Hepatic stellate cell (primary cell): Measurements from ENCODE around the gene VOPP1.
A peak's percentile ranks its signal among the peaks of the same experiment; 100 is the strongest.

Source experiments
- DNase-seq: peaks from one replicate; pipeline ENCODE4 v3.0.0; 2011; ENCODE audit warnings: low spot score

VOPP1 gene

DNA sequence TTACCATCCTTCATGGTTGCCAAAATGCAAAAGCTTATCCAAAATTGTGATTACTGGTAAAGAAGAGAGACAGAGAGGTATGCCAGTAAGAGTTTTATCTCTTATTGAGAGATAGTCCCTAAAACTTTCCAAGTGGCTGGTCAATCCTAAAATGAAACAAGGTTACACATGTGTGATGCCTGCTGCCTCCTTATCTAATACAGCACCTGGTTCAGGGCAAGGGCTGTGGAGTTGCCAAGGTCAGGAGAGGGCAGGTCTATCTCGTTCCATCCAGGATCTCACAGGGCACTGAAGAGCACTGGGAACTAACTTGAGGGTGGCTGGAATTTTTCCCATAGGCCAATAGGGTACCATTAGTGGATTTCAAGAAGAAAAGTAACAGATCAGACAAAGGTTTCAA, 18.3 kb downstream of the VOPP1 start:
- DNase-seq, result no peak

DNA sequence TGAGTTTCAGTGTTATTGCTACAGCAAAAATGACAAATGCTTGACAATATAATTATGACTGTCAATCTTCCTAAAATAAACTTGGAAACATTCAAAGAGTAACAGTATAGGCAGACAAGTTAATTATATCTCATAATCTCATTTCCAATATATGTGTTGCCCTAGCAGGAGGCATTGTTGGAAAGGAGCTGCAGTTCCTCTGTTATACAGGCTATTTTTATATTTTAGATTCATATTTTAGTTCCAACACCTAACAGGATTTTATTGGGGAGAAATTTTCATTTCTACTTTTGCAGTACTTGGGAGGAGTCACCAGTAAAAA, 19.3 kb downstream of the VOPP1 start:
- no peak for DNase-seq

DNA sequence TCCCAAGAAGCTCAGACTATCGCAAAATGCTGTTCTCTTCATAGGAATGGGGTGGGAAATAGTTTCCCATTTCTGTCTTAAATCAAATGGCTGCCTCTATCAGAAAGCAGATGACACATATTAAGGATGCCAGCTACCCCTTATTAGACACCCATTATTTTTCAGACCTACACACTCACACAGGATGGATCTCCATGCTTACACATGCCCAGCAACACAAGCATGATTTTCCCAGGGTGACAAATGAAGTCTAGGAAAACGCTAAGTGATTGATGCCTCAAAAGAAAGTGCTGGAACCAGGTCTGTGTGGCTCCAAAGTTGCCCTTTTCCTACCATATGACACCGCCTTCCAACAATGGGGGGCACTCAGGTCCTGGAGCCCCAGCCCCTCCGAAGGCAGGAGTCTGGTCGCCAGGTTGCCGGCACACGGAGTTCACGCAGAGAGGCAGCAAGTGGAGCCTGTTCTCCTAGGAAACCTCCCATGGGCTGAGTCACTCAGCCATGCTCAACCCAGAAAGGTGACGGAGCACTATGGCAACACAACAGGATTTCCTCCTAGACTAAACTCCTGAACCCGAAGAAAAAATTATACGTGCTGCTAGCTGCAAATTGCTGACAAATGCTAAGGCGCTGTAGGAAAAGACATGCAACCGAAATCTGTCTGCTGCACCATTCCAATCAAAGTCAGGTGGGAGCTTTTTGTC, 19.8 kb downstream of the VOPP1 start:
- DNase-seq, result peak; percentile 19

DNA sequence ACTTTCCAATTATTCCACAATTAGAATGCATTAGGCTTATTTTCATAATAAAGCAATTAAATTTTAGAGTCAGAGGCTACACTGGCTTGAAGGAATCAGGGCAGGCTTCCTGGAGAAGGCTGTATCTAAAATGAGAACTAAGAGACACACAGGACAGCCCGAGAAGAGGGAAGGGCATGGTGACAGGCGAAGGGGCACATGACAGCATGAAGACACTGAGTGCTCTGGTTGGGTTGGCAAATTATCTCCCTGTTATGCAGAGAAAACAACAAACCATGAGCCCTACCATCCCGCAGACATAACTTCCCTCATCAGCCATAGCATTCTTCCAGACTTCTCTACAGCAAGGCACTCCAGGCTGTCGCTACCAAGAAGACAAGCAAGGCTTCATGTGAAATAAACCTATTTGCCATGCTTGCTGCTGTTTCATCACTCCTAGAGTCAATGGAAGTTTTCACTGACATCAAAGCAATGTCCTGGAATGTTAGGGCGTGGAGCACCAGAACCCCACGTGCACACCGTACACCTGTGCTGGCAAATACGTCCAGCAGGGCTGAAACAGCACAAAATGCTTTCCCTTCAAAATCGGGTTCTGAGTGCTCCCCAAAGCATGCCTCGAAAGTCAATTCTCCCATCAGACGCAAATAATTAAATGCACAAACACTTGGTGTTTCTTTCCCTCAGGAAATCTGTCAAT, 21.3 kb downstream of the VOPP1 start:
- no peak for DNase-seq

DNA sequence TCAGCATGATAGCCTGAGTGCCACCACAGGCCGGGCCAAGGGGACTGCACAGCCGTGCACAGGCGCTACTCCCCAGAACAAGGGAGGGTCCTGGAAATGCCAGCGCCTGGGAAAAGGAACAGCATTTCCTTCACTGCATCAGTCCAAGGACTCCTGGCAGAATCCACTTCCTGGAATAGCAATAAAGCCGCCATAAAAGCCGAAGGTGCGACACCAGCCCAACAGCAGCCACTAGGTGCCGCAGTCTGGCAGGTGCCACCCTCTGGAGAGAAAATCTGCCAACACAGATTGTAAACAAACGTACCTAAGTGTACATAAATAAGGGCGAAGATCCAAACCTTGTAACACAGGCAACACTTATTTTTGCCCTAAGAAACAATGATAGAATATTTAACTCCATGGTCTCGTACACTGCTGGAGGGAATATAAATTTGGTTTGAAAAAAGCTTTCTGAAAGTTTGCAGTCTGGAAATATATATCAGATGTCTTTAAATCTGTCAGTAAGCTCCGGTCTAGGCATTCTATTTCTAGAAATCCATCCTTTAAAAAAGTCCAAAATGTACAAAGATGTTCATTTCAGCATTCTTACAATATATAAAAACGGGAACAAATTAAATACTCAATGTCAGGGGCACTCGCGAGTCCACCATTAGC, 22.2 kb downstream of the VOPP1 start:
- no peak for DNase-seq

DNA sequence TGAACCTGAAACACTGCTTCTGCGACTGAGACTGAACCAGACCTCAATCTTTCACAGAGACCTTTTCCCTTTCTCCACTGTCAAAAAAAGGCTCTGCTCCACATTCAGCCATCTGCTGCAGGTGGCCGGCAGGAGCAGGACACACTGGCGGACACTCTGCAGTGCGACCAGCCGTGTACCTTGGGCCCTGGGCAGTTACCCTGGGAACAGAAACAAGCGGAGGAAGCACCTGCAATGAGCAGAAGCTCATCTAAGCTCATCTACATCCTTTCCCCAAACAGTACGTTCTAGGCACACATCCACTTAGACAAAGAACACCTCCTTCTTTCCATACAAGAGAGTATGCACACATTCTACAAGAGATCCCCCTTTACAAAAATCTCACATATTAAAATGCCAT, 22.8 kb downstream of the VOPP1 start:
- DNase-seq, result no peak

DNA sequence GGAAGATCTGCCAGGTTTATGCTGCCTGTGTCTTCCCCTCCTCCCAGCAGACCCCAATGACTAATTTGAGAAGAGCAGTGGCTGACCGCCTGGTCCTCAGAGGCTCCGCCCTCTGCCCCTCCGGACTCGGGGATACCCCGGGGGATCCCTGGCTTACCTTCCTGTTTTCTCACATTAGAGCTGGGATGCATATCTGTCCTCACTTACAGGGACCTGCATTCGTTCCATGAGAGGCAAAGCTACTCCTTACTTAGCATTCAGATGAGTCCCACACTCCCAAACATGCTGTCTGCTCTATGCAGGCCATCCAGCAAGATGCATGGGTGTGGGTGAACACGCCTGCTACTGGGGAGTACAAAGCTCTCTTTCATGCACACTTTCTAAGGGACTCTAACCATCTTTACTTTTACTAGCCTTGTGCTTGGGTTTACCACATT, 24.0 kb downstream of the VOPP1 start:
- no peak for DNase-seq

DNA sequence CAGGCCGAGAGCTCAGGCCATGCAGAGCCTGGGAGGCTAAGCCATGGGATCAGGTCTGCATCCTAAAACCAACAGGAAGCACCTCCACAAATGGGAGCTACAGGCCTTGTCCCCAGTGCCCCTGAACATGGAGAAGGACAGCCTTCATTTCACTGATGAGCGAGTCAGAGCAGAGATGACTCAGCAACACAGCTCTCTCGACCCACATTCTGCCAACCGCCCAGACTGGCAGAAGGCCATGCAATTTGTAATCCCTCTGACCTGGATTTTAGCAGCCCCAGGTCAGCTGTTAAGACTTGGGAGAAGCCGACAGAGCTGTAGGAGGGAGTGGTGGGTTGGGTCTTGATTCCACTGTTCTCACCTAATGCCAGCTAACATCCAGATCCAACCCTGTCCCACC, 25.5 kb downstream of the VOPP1 start:
- DNase-seq, result peak; percentile 81

DNA sequence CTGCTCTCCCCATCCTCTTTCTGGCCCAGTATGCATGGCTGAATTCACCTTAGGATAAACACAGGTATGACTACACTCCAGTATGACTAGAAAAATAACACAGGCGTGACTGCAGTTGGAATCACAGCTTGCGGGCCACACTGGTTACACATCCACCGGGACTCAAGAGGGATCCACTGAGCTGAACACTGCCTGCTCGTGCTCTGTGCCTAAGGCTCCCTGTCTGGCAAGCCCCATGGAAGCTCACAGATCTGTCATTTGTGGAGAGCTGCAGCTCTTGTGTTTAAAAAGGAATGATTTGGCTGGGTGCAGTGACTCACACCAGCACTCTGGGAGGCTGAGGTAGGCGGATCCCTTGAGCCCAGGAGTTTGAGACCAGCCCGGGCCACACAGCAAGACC, 26.8 kb downstream of the VOPP1 start:
- peak; percentile 47 for DNase-seq

DNA sequence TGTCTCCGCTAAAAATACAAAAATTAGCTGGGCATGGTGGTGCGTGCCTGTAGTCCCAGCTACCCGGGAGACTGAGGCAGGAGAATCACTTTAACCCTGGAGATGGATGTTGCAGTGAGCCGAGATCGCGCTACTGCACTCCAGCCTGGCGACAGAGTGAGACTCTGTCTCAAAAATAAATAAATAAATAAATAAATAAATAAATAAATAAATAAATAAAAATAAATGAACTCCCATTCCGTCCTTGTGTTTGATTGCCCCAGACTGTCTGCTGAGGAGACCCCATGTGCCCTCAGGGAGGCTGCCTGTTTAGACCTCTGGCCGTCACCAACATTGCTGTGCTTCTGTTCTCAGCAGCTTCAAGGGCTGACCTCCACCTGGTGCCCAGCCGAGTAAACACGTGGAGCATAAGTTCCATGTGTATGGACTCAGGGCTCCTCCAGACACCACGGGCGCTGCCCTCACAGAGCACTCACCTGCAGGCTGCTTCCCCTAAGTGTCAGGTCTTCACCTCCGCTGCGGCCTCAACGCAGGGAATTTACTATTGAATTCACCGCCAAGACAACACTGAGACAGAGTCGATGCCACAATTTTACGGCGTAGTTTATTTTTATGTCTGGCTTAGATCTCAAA, 32.0 kb downstream of the VOPP1 start:
- no peak for DNase-seq

DNA sequence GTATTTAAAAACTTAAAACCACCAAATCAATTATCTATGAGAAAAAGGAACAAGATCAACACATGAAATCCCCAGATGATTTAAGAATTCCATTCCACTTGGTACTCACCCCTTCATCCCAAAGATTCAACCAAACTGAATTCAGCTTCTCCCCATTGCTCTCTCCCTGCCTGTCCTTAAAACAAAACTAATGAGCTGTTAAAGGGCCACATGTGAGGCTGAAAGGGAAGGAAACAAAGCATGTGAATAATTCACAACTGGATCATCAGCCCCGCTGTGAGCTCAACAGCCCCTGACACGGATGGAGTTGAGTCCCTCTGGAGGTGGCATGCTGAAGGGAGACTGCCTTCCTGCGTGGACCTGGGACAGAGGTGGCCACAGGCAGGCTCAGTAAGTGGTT, 32.9 kb downstream of the VOPP1 start:
- DNase-seq, result no peak

DNA sequence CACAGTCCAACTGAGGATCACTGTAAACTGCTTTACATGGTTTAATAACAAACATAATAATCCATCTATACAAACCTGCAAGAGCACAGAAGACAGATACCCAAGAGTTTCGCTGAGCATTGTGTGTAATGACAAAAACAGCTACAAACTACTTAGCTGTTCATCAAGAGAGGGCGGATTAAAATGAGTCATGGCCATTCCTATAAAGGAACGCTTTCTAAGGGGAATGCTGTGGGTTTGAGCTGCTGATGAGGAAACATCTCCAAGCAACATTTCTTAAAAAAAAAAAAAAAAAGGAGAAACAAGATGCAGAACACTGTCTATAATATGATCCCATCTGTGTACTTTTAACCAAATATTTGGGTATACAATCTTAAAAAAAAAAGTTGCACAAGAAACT, 33.8 kb downstream of the VOPP1 start:
- peak; percentile 76 for DNase-seq

DNA sequence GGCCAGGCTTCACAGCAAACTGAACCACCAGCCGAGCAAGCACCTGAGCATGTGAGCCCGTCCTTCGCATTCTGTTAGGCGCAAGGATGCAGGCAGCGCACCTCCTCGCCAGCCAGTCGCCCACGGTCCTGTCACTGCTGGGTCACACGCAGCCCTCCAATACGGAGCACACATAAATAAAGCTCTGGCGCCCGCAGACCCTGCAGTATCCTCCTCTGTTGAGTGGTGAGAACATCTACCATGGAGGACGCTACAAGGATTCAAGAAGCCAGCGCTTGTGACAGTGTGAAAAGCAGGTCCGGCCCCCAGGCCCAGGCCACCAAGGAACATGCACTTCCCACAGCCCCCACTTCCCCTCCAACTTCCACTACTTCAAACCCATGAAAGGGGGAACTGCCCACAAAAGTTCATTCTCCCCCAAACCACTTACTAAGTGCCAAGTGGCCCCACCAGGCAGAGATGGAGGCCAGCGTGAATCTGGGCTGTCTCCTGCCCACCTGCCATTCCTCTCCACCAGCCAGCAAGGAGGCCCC, 34.8 kb downstream of the VOPP1 start:
- DNase-seq, result no peak

DNA sequence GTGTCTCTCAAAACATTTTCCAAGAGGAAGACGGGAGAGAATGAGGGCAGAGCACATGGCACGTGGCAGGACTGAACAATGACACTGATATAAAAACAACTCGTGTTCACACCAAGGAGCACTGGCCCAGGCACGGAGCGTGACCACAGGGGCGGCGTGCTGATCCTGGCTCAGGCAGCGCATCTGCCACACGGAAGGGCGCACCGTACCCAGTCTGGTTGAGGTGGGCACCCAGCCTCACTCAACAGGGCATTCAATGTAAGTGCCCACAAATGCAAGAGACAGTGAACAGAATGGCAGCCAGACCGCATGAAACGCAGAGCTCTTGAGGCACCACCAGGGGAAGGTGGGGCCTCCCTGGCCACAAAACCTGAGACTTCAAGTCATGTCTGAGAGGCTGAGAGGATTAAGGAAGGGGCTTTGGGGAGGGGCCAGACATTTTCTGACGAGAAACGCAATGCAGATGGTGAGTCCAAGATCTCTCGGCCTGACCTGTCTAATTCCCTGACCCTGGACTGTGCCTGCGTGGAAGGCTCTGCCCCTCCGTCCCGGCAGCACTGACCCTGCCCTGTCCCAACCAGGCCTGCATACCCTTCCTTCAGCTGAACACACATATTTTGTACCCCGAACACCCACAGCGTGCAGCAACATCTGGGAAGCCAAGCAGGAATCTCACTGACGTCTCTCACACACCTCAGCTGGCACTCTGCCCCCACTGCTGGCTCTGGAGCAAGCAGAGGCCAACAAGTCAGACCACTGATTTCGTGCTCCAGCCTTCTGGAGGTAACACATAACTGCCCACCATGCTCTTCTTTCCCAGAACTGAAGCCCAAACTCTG, 35.5 kb downstream of the VOPP1 start:
- no peak for DNase-seq

DNA sequence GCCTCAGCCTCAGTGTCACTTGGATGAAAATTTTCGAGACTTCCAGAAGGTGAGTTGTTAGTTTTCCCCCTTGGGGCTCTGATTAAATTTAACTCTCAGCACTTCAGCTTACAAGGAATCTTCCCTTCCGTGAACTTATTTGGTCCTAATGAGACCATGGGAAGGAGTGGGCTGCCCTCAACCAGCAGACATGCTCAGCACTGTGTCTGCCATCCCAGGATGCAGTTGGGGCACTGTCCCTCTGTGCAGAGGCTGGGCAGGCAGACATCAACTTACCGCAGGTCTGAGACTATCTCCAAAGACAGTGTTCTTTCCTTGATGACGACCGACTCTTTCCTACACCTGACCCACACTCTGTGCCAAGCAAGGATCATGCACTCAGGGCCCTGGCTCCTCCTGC, 36.7 kb downstream of the VOPP1 start:
- DNase-seq, result no peak

DNA sequence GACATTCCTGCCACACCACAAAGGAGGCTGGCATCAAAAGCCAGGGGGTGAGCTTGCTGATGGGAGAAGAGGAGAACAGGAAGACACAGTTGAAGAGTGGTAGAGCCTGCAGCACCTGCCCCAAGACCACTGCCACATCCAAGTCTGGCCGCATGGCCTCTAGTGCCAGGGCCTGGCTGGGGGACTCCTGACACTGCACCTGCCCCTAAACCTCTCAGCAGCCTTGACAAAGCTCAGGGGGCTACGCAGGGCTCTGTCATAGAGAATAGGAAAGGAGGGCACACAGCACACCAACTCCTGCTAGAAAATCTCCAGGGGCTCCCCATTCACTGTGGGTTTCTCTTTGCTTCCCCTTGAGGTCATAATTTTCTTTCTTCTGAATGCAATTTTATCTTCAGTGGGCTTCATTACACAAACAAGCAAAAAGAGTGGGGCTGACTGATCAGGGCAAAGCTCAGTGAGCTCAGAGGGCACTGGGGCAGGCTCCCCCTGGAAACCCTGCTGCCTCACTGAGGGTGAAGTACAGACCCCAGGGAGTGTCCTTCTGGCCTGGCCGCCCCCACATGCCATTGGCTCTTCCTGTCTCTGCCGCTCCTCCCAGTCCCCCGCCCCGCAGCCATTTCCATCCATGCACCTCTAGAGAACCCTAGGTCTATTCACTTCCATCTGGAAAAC, 37.2 kb downstream of the VOPP1 start:
- no peak for DNase-seq

DNA sequence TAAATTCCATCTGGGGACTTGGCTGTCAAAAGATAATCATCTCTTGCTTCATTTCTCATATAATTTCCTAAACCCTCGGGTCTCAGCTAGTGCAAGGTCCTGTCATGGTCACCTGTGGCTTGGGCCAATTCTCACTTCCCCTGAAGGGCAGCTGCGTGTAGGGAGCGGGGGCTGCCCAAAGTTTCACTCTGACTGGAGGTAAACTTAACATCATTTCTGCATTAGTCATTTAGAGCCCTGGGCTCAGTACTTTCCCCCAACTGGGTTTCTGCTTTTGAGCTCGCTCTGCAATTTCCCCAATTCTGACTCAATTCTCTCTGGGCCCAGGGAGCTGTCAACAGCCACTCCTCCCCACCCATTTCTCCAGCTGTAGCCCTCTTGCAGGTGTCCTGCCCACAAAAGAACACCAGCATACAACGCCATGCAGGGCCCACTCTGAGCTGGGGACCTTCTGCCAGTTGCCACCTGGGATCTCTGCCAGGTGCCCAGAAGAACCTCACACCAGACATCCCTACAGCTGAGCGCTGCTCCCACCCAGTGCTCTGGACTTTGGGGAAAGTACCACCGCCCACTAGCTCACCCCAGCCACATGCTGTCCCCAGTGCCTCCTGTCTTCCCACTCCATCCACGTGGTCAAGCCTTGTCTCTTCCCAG, 37.9 kb downstream of the VOPP1 start:
- DNase-seq, result peak; percentile 72

DNA sequence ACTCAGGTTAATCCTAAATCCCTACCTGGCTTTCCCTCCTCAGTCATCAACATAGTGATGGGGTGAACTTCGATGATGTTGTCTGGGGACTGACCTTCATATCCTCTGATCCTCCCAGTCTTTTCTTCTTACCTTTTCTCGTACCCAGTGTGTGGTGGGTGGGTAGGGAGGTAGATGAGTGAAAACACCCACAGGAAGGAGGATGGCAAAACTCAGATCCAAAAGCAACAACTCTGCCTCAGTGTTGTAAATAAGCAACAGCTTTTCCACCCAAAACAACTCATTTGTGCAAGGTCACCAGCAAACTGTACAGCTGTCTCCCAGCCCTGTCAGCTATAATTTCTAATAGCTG, 38.6 kb downstream of the VOPP1 start:
- DNase-seq, result no peak

DNA sequence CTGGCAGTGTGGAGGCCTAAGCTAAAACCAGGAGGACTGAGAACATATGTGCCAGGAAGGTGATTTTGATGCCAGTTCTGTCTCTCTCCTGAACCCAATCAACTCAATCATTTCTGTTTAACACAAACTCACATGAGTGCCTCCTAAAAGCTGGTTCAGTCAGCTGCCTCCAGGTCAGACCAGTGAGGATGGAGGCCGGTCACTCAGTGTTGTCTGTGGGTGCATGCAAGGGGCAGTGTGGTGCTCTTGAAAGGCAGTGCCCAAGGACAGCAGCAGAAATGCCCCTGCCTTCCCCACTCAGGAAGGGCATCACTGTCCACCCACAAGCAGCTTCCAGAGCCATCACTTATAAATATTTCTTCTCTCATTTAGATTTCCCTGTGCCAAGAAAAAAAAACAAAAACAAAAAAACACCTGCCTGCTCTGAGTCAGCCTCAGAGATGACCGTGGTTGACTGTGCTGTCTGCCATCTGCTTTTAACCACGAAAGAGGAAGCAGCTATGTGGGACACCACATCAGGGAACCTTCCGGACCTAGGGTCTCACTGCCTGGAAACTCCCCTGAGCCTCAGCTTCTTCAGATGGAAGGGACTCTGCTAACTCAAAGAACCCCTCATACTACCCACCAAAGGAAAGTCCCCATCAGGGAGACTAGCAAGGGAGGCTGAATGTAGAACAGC, 39.1 kb downstream of the VOPP1 start:
- DNase-seq, result peak; percentile 38
